Motor neuron (in vitro differentiated cells): ENCODE measurements around the gene PKD1L1. TPM values are rescaled to one million over a fixed set of nuclear protein-coding genes. Genes with fewer than 3 reads are reported as not detected.

Experiments used
- ATAC-seq, 8 experiments: fragments of 200-7000 bp; cut with Tn5 transposase; replicated peaks in 6 of 8; 2 replicates each; pipeline ENCODE4 v1.8.0; 2021; ENCODE audit warnings: mild to moderate bottlenecking in 8 of 8, moderate library complexity in 8 of 8
- H3K27ac ChIP-seq, 2 donors: fragments of 250-450 bp; sonication (Bioruptor Pico); 2 replicates each; pipeline ENCODE4 v1.9.0; 2021; ENCODE audit warnings: antibody characterized with exemption in 2 of 2, mild to moderate bottlenecking in 2 of 2, moderate library complexity in 1 of 2
- H3K4me1 ChIP-seq, 2 donors: fragments of 250-450 bp; sonication (Bioruptor Pico); replicated peaks in 1 of 2; 2 replicates each; pipeline ENCODE4 v1.6.1; 2021; ENCODE audit warnings: antibody characterized with exemption in 2 of 2, mild to moderate bottlenecking in 2 of 2, moderate library complexity in 1 of 2
- H3K4me3 ChIP-seq, 5 donors: fragments of 250-450 bp; sonication (Bioruptor Pico); 2 replicates each; pipeline ENCODE4 v1.9.0; 2021; ENCODE audit warnings: antibody characterized with exemption in 5 of 5, mild to moderate bottlenecking in 5 of 5, moderate library complexity in 4 of 5
- WGBS, 10 experiments: fragments of 450-650 bp; shearing (Covaris generic); methylation state at CpG; one replicate each; pipeline ENCODE4 v1.0.0; 2022; 5-methylcytosine and 5-hydroxymethylcytosine counted together
- in situ Hi-C, 9 experiments: fragments of 400-800 bp; cut with MboI; loops; one replicate each; pipeline ENCODE4 v1.15.0; 2021; ENCODE audit warnings: low sequenced_read_pairs in 9 of 9, low pct_unique_long_range_greater_than_20kb in 2 of 9; ENCODE audit not compliant: unreplicated experiment in 9 of 9
- total RNA-seq, 8 experiments: library from RNA; unstranded; fragments of 300-600 nt; gene quantifications; 2 replicates each; pipeline versions ENCODE4 v1.2.3 to v1.2.4, GENCODE V29; 2022

PKD1L1 gene
- total RNA-seq, 8 experiments from 2014 or later: 0.09 to 1.6 (median 0.32) TPM; not detected in 1

DNA sequence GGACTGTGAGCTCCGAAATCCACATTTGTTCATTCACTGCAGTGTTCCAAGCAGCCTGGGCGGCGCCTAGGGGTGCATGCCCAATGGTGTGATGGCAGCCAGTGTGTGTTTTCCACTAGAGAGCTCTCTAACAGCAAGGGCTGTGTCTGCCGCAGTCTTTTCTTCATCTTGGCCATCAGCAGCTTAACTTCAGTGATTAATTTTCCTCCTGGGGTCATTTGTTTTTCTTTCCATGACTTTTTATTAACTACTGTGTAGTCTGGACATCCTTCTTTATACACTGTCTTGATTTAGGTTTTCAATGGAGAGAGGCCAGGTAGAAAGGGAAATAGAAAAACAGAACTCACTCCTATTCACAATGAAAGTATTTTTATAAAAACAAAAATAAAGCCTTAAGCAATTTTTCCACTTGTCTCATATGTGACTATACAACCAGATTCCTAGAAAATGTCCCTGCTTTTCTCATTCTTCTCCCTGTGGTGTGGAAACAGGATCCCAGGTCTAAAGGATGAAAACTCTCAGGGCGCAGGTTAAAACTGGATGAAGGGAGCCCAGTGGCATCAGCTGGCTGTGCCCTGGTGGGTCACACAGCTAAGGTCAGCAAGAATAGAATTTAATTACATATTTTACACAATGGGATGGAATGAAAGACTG lies 176.8 kb downstream of the PKD1L1 start:
- Histone ChIP-seq H3K27ac (no peak overlapping the region), H3K4me1 (peaks cover 5 to 7% of the 10 kb centered on the region in 2 donors), H3K4me3 (no peak overlapping the region)
- 4 to 100% (median 55%) methylated on average over 1 to 5 of the region's 5 CpGs for WGBS, 10 experiments
- in situ Hi-C loops: no loop called here
- ATAC-seq: peak in 4 of 8 experiments; percentile 24 to 82 (median 54)

DNA sequence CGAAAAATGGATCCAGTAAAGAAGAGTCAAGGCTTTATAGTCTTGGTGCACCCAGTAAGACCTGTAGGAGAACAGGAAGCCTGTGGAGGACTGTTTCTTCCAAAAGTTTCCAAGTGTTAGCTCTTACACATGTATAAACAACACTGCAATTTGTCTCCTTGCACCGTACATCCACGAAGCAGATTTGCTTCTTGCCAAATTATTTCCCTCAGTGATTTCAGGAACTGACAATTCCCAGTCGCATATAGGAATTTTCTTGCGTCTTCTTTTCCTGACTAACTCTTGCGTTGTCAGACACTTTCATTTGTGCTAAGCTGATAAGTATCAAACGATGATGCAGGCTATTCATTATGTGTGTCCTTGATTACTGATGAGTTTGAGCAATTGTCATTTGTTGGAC lies 182.1 kb downstream of the PKD1L1 start:
- no peak overlapping the region for H3K27ac ChIP-seq
- ATAC-seq: no peak
- 71 to 100% (median 94%) methylated on average over 2 to 7 of the region's 7 CpGs for WGBS, 10 experiments
- H3K4me1 ChIP-seq: peaks cover 11 to 20% of the 10 kb centered on the region in 2 donors
- in situ Hi-C loops: no loop called here
- H3K4me3 ChIP-seq: no peak overlapping the region

DNA sequence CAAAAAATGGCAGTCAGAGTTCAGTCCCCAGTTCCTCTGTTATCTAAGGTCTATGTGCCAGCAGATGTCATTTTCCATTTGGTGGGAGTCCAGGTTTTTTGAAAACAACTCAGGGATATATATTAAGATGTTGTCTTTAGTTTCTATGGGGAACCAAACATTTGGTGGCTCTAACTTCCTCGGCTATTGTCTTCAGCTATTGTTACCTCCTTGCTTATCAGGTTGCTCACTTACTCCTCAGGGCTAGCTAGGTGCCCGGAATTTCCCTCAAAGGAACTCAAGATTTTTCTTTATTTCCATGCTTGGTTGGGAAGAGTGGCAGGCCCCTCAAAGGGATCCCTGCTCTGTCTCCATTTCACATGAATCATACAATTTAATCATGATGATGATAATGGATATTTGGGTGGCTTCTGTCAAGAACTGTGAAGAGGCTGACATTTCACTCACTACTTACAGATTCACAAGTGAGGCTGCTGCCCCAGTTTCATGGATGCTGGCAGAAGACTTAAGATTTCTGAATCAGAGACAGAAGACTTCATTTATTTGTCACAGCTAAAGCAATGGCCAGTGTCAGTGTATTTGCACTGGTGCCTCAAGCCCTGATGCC lies 182.8 kb downstream of the PKD1L1 start:
- Histone ChIP-seq H3K27ac (no peak overlapping the region), H3K4me3 (no peak overlapping the region), H3K4me1 (peaks cover 10 to 20% of the 10 kb centered on the region in 2 donors)
- ATAC-seq: no peak
- WGBS, 10 experiments: 80 to 100% (median 100%) methylated on average over 1 to 2 of the region's 2 CpGs; no CpG with 5 or more reads in 1 of the 10 experiments
- in situ Hi-C loops: no loop called here

DNA sequence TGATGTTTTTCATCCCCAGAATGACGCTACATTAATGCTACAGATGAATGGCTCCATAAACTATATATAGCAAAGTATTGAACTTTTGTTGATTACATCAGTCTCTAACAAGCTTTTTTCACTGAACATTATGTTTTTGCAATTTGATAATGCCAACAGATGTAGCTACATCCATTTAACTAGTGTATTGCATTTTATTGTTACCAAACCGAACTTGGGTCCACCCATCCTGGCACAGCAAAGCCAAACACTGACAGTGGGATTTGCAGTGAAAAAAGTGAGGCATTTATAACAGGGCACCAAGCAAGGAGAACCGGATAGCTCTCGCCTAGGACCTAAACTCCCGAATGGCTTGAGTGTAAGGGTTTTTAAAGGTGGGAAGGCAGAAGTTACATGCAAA lies 183.5 kb downstream of the PKD1L1 start:
- peak in 1 of 8 experiments; percentile 23 for ATAC-seq
- Histone ChIP-seq H3K4me1 (peaks cover 10 to 20% of the 10 kb centered on the region in 2 donors), H3K27ac (no peak overlapping the region), H3K4me3 (no peak overlapping the region)
- in situ Hi-C loops: no loop called here
- WGBS, 10 experiments: 70 to 100% (median 89%) methylated on average over 1 to 5 of the region's 5 CpGs; no CpG with 5 or more reads in 1 of the 10 experiments

DNA sequence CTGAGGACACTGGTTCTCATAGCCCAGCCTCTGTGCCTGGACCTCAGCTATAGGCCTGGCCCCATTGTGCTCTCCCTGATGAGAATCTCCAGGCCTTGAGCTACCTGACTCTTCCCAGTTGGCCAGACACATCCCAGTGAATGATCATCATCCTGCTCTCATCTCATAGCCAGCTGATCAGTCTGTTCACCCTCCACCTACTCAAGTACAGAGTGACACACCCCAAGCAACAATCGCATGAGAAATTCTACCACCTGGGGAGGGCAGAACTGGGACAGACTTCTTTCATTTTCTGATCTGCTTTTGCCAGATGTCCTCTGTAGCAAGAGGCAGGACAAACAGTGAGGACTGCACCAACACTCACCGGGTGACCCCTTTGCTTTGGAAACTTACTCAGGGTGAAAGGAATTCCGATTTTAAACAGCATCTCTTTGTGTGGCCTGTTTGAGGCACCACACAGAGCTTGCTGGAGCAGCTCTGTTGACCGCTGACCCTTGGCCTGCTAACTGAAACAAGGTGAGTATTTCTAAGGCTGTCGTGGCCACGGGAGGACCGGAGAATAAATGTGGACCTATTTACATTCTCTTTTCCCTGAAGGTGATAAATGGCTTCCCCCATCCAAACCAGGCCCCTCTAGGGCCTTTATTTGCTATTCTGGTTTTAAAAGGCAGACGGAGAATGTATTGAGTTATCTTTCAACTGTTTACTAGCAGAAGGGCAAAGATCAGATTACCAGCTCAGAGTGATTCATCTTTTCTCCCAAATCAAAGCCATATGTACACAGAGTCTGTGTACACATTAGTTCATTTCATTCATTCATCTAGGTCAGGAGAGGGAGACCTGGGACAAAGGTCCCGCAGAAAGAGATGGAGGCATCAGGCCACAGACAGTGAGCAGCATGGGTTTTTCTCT lies 184.9 kb downstream of the PKD1L1 start:
- WGBS, 10 experiments: 0 to 51% (median 14%) methylated on average over 1 to 8 of the region's 9 CpGs; no CpG with 5 or more reads in 1 of the 10 experiments
- Histone ChIP-seq H3K4me3 (no peak overlapping the region), H3K27ac (peak overlapping the region; percentile 9 to 14), H3K4me1 (peaks cover 10 to 20% of the 10 kb centered on the region in 2 donors)
- in situ Hi-C loops: no loop called here
- peak; percentile 62 to 97 (median 82) for ATAC-seq

DNA sequence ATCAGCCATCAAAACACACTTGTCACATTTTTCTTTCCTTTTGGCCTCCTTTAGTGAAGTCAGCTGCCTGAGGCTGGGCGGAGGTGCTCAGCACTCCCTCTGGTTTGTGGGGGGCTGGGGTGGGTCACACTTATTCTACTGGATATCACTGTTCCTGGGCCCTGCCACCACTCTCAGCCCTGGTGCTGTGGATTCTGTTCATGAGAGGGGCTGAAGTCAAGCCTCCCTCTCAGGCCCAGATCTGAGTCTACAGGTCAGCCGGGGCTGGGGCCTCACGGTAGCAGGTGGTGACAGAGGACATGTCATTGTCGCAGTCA lies 185.6 kb downstream of the PKD1L1 start:
- H3K4me3 ChIP-seq: no peak overlapping the region
- 67 to 100% (median 95%) methylated on average over 1 to 3 of the region's 4 CpGs; no CpG with 5 or more reads in 7 of the 10 experiments for whole genome bisulfite sequencing, 10 experiments
- ATAC-seq: peak in 1 of 8 experiments; percentile 30

DNA sequence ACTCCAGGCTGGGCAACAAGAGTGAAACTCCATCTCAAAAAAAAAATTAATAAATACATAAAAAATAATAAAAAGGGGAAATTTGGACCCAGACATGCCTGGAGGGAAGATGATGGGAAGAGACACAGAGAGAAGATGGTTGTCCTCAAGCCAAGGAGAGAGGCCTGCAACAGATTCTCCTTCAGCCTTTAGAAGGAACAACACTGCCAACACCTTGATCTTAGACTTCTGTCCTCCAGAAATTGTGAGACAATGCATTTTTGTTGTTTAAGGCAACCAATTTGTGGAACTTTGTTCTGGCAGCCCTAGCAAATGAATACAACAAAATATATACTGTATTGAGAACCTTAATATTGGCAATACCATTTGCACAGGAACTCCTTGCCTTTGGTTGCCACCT lies 186.1 kb downstream of the PKD1L1 start:
- in situ Hi-C loops: no loop called here
- H3K4me3 ChIP-seq: no peak overlapping the region
- no peak overlapping the region for H3K27ac ChIP-seq
- peaks cover 10 to 20% of the 10 kb centered on the region in 2 donors for H3K4me1 ChIP-seq
- no peak for ATAC-seq

More for the DNA sequence above, 185.6 kb downstream of the PKD1L1 start:
- Histone ChIP-seq H3K4me1 (peaks cover 10 to 20% of the 10 kb centered on the region in 2 donors), H3K27ac (peak overlapping the region in 1 of 2 donors; percentile 9)
- in situ Hi-C loops: no loop called here

DNA sequence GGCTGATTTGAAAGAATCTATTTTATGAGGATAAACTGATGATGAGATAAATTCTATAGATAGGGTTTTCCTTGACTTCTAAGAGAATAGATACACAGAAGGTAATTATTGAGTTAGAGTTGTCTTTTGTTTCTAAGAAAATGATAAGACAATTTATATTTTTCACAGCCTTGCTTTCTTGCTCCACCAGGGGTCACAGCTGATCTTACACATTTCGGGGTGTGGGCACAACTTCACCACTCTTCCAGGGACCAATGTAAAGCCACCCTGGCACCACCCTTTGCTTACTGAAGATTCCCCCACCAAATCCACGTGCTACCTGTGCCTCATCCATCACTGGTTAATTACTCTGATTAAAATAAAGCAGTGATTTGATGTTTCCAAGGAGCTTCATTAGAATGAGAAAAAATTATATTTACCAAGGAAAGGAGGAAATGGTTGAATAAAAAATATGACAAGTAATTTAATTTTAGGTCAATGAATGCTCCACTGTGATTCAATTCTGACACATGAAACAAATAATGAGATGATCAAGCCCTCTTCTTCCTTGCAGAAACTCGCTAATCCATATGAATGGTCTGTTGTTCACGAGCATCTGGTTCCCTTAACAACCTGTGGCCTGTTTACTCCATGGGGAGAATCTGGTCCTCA lies 189.1 kb downstream of the PKD1L1 start:
- Histone ChIP-seq H3K27ac (no peak overlapping the region), H3K4me1 (peaks cover 10 to 14% of the 10 kb centered on the region in 2 donors), H3K4me3 (no peak overlapping the region)
- no peak for ATAC-seq
- in situ Hi-C loops: no loop called here
- 66 to 92% (median 82%) methylated on average over 1 to 4 of the region's 4 CpGs for WGBS, 10 experiments

DNA sequence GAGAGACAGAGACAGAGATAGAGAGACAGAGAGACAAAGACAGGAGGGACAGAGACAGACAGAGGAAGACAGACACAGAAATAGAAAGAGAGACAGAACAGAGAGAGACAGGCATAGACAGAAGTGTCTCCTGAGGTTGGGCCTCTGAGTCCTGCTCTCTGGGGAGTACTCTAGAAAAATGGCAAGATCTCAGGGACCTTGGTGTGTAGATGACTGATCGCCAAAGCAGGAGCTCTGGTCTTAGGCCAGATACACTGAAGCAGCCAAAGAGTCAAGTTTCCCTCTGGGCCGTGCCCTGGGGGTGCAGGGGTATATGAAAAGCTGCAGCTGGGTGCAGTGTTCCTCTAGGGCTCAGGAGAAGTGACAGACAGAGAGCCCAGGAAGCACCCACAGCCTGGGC lies 189.7 kb downstream of the PKD1L1 start:
- in situ Hi-C loops: no loop called here
- no peak for ATAC-seq
- Histone ChIP-seq H3K4me3 (no peak overlapping the region), H3K27ac (no peak overlapping the region), H3K4me1 (peaks cover 8 to 10% of the 10 kb centered on the region in 2 donors)
- WGBS, 10 experiments: 14 to 100% (median 64%) methylated on average over 1 of the region's 2 CpGs; no CpG with 5 or more reads in 4 of the 10 experiments

DNA sequence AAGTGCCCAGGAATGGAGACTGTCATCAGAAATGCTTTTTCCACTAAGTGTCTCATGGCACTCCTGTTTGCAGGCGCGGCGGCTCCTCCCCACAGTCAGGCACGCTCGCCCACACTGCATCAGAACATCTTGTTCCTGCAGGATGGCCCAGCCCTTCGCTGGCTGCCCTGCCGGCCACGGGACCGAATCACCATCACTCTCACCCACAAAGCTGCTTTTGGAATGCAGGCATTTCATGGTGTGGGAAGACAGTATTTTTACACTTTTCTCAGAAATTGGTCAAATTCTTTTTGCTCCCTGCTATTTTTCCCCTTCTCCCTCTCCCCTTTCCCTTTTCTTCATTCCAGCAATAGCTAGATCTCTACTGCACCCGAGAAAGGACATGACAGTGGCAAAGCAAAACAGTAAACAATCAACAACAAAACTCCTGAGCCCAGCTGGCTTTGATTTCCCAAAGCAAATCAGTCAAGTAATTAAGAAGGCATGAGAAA lies 190.3 kb downstream of the PKD1L1 start:
- Histone ChIP-seq H3K4me3 (no peak overlapping the region), H3K27ac (no peak overlapping the region), H3K4me1 (peaks cover 2 to 6% of the 10 kb centered on the region in 2 donors)
- ATAC-seq: peak in 3 of 8 experiments; percentile 72 to 100 (median 99)
- 0 to 93% (median 44%) methylated on average over 2 to 10 of the region's 10 CpGs; no CpG with 5 or more reads in 2 of the 10 experiments for WGBS, 10 experiments
- in situ Hi-C loops: no loop called here

DNA sequence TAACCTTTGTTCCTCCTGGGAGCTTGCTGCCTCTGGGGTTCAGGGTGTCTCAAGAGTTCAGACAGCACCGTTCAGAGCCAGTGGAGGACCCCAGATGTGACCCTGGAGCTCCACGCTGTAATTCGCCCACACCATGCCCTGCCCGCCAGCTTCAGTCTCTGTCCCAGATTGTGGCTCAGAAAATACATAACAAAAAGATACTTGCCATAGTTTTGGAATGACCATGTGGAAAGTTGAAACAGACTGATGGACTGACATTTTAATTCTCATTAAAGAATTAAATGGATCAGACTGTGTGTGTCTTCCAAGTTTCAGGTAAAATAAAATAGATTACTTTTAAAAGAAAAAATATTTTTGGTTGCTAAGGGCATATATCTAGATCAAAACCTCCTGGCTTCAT lies 191.6 kb downstream of the PKD1L1 start:
- H3K27ac ChIP-seq: no peak overlapping the region
- in situ Hi-C loops: no loop called here
- WGBS, 10 experiments: 46 to 100% (median 89%) methylated on average over 1 to 4 of the region's 4 CpGs; no CpG with 5 or more reads in 4 of the 10 experiments

DNA sequence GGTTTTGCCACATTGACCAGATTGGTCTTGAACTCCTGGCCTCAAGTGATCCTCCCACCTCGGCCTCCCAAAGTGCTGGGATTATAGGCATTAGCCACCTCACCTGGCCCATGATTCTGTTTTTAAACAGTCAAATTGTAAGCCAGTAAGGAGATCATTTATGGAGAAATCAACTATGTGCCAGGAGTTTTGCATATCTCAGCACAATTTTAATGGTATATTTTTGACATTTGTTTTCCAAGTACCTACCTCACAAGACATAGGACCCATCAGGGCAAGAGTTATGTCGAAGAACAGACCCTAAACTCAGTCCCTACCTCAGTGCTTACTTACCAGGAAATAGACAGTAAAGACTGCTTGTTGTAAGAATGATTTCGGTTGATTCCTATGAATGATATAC lies 193.0 kb downstream of the PKD1L1 start:
- H3K4me3 ChIP-seq: no peak overlapping the region
- in situ Hi-C loops: no loop called here
- H3K4me1 ChIP-seq: no peaks in the 10 kb centered on the region
- 42 to 100% (median 66%) methylated on average over 1 to 3 of the region's 3 CpGs for WGBS, 10 experiments
- no peak overlapping the region for H3K27ac ChIP-seq
- no peak for ATAC-seq

More for the DNA sequence above, 191.6 kb downstream of the PKD1L1 start:
- Histone ChIP-seq H3K4me1 (no peaks in the 10 kb centered on the region), H3K4me3 (no peak overlapping the region)
- ATAC-seq: no peak
